ENCODE measurements around the gene SOX12. TPM values are rescaled to one million over a fixed set of nuclear protein-coding genes. Genes with fewer than 3 reads are reported as not detected.

SOX12 gene
- polyA plus RNA-seq, 3 donors: 0.03 to 0.51 (median 0.12) TPM

DNA sequence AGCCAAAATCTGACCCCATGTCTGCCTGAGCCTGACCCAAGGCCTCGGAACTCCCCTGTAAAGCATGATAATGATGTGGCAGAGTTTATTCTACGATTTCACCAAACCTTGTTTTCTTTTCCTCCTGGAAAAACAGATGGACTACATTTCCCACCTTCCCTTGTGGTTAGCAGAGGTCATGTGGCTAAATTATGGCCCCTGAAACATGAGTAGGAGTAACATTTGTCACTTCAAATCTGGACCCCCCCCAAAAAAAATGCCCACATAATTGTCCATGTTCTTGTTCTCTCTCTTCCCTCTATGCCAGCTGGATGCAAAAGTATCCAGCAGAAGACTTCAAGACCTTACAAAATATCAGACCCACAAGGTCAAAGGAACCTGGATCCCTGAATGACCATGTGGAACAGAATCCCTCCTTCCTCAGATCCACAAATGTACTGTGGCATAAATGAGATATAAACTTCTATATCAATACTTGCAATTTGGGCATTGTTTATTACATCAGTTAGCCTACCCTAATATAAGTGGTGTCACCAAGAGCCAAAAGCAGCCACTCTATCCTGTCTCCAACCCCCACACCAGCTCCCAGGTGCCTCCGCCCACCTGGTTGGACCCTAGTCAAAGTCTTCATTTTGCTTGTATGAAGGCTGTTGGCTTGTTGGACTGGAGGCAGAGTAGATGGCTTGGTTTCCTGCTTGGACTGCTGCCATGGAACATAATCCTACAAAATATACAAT, 36.2 kb upstream of the SOX12 start:
- Mint-ChIP-seq H3K4me1 (peaks cover 12% of the 10 kb centered on the region), H3K27me3 (ENCODE audit: low read depth in 3 of 3) (peaks cover 0 to 2% (median 0%) of the 10 kb centered on the region in 3 donors), H3K36me3 (no peaks in the 10 kb centered on the region), H3K27ac (no peak overlapping the region), H3K9me3 (peaks cover 0 to 5% (median 0%) of the 10 kb centered on the region in 7 donors), H3K4me3 (no peak overlapping the region)
- TF ChIP-seq, protein P1, sequence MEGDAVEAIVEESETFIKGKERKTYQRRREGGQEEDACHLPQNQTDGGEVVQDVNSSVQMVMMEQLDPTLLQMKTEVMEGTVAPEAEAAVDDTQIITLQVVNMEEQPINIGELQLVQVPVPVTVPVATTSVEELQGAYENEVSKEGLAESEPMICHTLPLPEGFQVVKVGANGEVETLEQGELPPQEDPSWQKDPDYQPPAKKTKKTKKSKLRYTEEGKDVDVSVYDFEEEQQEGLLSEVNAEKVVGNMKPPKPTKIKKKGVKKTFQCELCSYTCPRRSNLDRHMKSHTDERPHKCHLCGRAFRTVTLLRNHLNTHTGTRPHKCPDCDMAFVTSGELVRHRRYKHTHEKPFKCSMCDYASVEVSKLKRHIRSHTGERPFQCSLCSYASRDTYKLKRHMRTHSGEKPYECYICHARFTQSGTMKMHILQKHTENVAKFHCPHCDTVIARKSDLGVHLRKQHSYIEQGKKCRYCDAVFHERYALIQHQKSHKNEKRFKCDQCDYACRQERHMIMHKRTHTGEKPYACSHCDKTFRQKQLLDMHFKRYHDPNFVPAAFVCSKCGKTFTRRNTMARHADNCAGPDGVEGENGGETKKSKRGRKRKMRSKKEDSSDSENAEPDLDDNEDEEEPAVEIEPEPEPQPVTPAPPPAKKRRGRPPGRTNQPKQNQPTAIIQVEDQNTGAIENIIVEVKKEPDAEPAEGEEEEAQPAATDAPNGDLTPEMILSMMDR (IDR thresholded peaks at IDR 0.05): no peak
- no peak overlapping the region for H3K27ac ChIP-seq (ENCODE audit: low read depth in 1 of 2, low read length in 2 of 2)
- WGBS (ENCODE audit: insufficient coverage): no CpG with 5 or more reads among the region's 3 CpGs
- H3K36me3 ChIP-seq (replicated peaks in 1 of 2; ENCODE audit: control insufficient read depth in 1 of 2, insufficient read depth in 2 of 2, low read length in 2 of 2): no peaks in the 10 kb centered on the region
- peak overlapping the region in 1 of 3 experiments; percentile 83 for H3K4me3 ChIP-seq (replicated peaks in 1 of 3; ENCODE audit: low read depth in 2 of 3, low read length in 3 of 3)
- H3K9ac ChIP-seq (ENCODE audit: insufficient read depth, low read length, poor library complexity, severe bottlenecking): no peak overlapping the region
- no peaks in the 10 kb centered on the region for H4K20me1 ChIP-seq (ENCODE audit: insufficient read depth, low read length)
- H3K79me2 ChIP-seq (ENCODE audit: insufficient read depth, low read length): peaks cover 3% of the 10 kb centered on the region
- no peak overlapping the region for H2AFZ ChIP-seq (ENCODE audit: insufficient read depth, low read depth, low read length, poor library complexity, severe bottlenecking)
- H3K4me2 ChIP-seq (replicated peaks; ENCODE audit: extremely low read depth, low read length, poor library complexity, severe bottlenecking): no peak overlapping the region
- H3K4me1 ChIP-seq (ENCODE audit: control insufficient read depth in 1 of 2, insufficient read depth in 2 of 2, low read length in 2 of 2): peaks cover 23 to 24% of the 10 kb centered on the region in 2 donors
- intact Hi-C loops (cut with micrococcal nuclease): no loop called here
- H3K27me3 ChIP-seq (ENCODE audit: control insufficient read depth in 2 of 2, insufficient read depth in 2 of 2, low read length in 2 of 2): no peaks in the 10 kb centered on the region
- no peak for DNase-seq
- no peaks in the 10 kb centered on the region for H3K9me3 ChIP-seq (replicated peaks in 1 of 2; ENCODE audit: control insufficient read depth in 1 of 2, insufficient read depth in 1 of 2, low read length in 2 of 2)

DNA sequence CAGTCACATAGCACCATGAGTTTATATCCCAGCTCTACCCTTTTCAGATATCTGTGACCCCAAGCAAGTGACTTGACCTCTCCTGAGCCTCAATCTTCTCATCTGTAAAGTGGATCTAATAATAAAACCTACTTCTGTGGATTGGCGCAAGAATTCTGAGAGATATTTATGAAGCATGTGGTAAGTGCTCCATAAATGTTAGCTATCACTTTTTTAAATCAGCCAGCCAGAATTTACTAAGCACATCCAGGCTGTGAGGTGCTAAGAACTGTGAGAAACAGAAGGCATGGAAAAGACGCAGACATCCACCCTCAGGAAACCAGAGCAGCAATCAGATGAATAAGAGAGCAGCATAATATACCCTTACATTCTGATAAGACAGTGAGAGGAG, 35.7 kb upstream of the SOX12 start:
- Mint-ChIP-seq H3K27me3 (ENCODE audit: low read depth in 3 of 3) (peaks cover 0 to 2% (median 0%) of the 10 kb centered on the region in 3 donors), H3K4me3 (no peak overlapping the region), H3K27ac (no peak overlapping the region), H3K4me1 (peaks cover 12% of the 10 kb centered on the region), H3K9me3 (peaks cover 0 to 5% (median 0%) of the 10 kb centered on the region in 7 donors), H3K36me3 (no peaks in the 10 kb centered on the region)
- intact Hi-C loops (cut with micrococcal nuclease): no loop called here
- no peaks in the 10 kb centered on the region for H4K20me1 ChIP-seq (ENCODE audit: insufficient read depth, low read length)
- peak overlapping the region; percentile 81 for H3K4me2 ChIP-seq (replicated peaks; ENCODE audit: extremely low read depth, low read length, poor library complexity, severe bottlenecking)
- no peak for DNase-seq
- H3K9me3 ChIP-seq (replicated peaks in 1 of 2; ENCODE audit: control insufficient read depth in 1 of 2, insufficient read depth in 1 of 2, low read length in 2 of 2): no peaks in the 10 kb centered on the region
- TF ChIP-seq, protein P1 (IDR thresholded peaks at IDR 0.05): no peak
- H3K4me1 ChIP-seq (ENCODE audit: control insufficient read depth in 1 of 2, insufficient read depth in 2 of 2, low read length in 2 of 2): peaks cover 23 to 24% of the 10 kb centered on the region in 2 donors
- peak overlapping the region; percentile 51 to 83 (median 77) for H3K4me3 ChIP-seq (replicated peaks in 1 of 3; ENCODE audit: low read depth in 2 of 3, low read length in 3 of 3)
- WGBS (ENCODE audit: insufficient coverage): no CpG with 5 or more reads among the region's 2 CpGs
- H2AFZ ChIP-seq (ENCODE audit: insufficient read depth, low read depth, low read length, poor library complexity, severe bottlenecking): peak overlapping the region; percentile 96
- peak overlapping the region; percentile 68 for H3K9ac ChIP-seq (ENCODE audit: insufficient read depth, low read length, poor library complexity, severe bottlenecking)
- no peaks in the 10 kb centered on the region for H3K27me3 ChIP-seq (ENCODE audit: control insufficient read depth in 2 of 2, insufficient read depth in 2 of 2, low read length in 2 of 2)
- no peaks in the 10 kb centered on the region for H3K36me3 ChIP-seq (replicated peaks in 1 of 2; ENCODE audit: control insufficient read depth in 1 of 2, insufficient read depth in 2 of 2, low read length in 2 of 2)
- peak overlapping the region; percentile 70 to 74 for H3K27ac ChIP-seq (ENCODE audit: low read depth in 1 of 2, low read length in 2 of 2)
- peaks cover 3% of the 10 kb centered on the region for H3K79me2 ChIP-seq (ENCODE audit: insufficient read depth, low read length)
